T-helper 2 cell treated with Interferon-gamma antibody and Interleukin-4, amounts not matched to agents 100 ng/mL and 5 ng/mL, for 36 hours (primary cell): ENCODE results near the gene TPK1. TPM values are rescaled to one million over a fixed set of nuclear protein-coding genes. Genes with fewer than 3 reads are reported as not detected.

Experiments used
- intact Hi-C: fragments of 100-400 bp; cut with micrococcal nuclease; formaldehyde crosslinking; loops from one replicate; pipeline ENCODE4 v1.15.1; 2023
- total RNA-seq: library from RNA; stranded (reverse); gene quantifications from 2 replicates; pipeline ENCODE4 v1.2.3, GENCODE V29; 2022

The TPK1 gene
- total RNA-seq, 1 donor from 2014 or later: 16.6 TPM

- intact Hi-C loops: no loop called here
These were observed 301.0 kb downstream of the TPK1 start for GRCh38 chr7:144534655-144535395.

- intact Hi-C loops: no loop called here
These were observed 301.7 kb downstream of the TPK1 start for GRCh38 chr7:144534196-144534595.

- intact Hi-C loops: no loop called here
These were observed 304.7 kb downstream of the TPK1 start for GRCh38 chr7:144531181-144531580.

GRCh38 chr7:144529269-144529926 is 306.5 kb downstream of the TPK1 start:
- intact Hi-C loops: no loop called here

- intact Hi-C loops: no loop called here
These were observed 307.3 kb downstream of the TPK1 start for GRCh38 chr7:144528536-144529045.

GRCh38 chr7:144527051-144527471 is 308.8 kb downstream of the TPK1 start:
- intact Hi-C loops: no loop called here

- intact Hi-C loops: no loop called here
These were observed 309.9 kb downstream of the TPK1 start for GRCh38 chr7:144525956-144526355.

- intact Hi-C loops: no loop called here
These were observed 311.6 kb downstream of the TPK1 start for GRCh38 chr7:144524271-144524670.

GRCh38 chr7:144523621-144524020 is 312.2 kb downstream of the TPK1 start:
- intact Hi-C loops: no loop called here

GRCh38 chr7:144519925-144520324 is 315.9 kb downstream of the TPK1 start:
- intact Hi-C loops: no loop called here

GRCh38 chr7:144518360-144518759 is 317.5 kb downstream of the TPK1 start:
- intact Hi-C loops: no loop called here

- intact Hi-C loops: no loop called here
These were observed 318.1 kb downstream of the TPK1 start for GRCh38 chr7:144517749-144518148.

- intact Hi-C loops: no loop called here
These were observed 318.9 kb downstream of the TPK1 start for GRCh38 chr7:144516729-144517525.

- intact Hi-C loops: no loop called here
These were observed 322.5 kb downstream of the TPK1 start for GRCh38 chr7:144513334-144513733.

- intact Hi-C loops: no loop called here
These were observed 325.2 kb downstream of the TPK1 start for GRCh38 chr7:144510621-144511020.

GRCh38 chr7:144508702-144509101 is 327.2 kb downstream of the TPK1 start:
- intact Hi-C loops: no loop called here

- intact Hi-C loops: no loop called here
These were observed 332.6 kb downstream of the TPK1 start for GRCh38 chr7:144503215-144503614.

- intact Hi-C loops: no loop called here
These were observed 335.6 kb downstream of the TPK1 start for GRCh38 chr7:144500225-144500624.

GRCh38 chr7:144497282-144497681 is 338.6 kb downstream of the TPK1 start:
- intact Hi-C loops: no loop called here

- intact Hi-C loops: no loop called here
These were observed 341.5 kb downstream of the TPK1 start for GRCh38 chr7:144494355-144494754.

- intact Hi-C loops: no loop called here
These were observed 346.3 kb downstream of the TPK1 start for GRCh38 chr7:144489504-144489903.

GRCh38 chr7:144488977-144489376 is 346.9 kb downstream of the TPK1 start:
- intact Hi-C loops: no loop called here
